ENCODE results near the gene PYCARD. TPM values are rescaled to one million over a fixed set of nuclear protein-coding genes. Genes with fewer than 3 reads are reported as not detected.

The PYCARD gene
- polyA plus RNA-seq, 1 experiment: 21.8 TPM

DNA sequence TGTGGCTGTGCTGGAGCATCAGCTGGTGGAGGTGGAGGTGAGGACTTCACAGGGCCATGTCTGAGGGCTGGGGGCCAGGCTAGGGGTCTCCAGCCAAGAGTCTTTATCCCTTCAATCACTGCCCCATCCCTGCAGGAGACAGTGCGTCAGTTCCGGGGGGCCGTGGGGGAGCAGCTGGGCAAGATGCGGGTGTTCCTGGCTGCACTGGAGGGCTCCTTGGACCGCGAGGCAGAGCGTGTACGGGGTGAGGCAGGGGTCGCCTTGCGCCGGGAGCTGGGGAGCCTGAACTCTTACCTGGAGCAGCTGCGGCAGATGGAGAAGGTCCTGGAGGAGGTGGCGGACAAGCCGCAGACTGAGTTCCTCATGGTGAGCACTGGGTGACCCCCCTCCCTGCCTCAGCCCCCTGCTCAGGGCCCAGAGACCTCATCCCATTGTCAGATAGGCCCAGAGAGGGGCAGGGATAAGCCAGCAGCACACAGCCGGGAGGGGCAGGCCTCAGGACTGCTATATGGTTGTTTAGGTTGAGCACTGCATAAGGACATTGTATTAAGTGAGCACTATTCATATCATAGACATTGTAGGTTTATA is 16.7 kb upstream of the PYCARD start:
- DNase-seq (ENCODE audit: low read depth, low spot score): no peak
- H3K27ac ChIP-seq (ENCODE audit: low read depth, low read length): no peak overlapping the region
- H3K9me3 ChIP-seq (ENCODE audit: control insufficient read depth, insufficient read depth, low read length): peaks cover 5% of the 10 kb centered on the region; the same call in 1 of the 2 replicates
- H3K27me3 ChIP-seq (ENCODE audit: control insufficient read depth, insufficient read depth, low read length): peaks cover 37% of the 10 kb centered on the region
- H3K4me3 ChIP-seq (ENCODE audit: low read depth, low read length): no peak overlapping the region
- CTCF ChIA-PET: no interaction called here
- POLR2A ChIA-PET: no interaction called here
- TF ChIP-seq, protein P1, sequence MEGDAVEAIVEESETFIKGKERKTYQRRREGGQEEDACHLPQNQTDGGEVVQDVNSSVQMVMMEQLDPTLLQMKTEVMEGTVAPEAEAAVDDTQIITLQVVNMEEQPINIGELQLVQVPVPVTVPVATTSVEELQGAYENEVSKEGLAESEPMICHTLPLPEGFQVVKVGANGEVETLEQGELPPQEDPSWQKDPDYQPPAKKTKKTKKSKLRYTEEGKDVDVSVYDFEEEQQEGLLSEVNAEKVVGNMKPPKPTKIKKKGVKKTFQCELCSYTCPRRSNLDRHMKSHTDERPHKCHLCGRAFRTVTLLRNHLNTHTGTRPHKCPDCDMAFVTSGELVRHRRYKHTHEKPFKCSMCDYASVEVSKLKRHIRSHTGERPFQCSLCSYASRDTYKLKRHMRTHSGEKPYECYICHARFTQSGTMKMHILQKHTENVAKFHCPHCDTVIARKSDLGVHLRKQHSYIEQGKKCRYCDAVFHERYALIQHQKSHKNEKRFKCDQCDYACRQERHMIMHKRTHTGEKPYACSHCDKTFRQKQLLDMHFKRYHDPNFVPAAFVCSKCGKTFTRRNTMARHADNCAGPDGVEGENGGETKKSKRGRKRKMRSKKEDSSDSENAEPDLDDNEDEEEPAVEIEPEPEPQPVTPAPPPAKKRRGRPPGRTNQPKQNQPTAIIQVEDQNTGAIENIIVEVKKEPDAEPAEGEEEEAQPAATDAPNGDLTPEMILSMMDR (IDR thresholded peaks at IDR 0.05; ENCODE audit: low read depth, low read length): no peak

DNA sequence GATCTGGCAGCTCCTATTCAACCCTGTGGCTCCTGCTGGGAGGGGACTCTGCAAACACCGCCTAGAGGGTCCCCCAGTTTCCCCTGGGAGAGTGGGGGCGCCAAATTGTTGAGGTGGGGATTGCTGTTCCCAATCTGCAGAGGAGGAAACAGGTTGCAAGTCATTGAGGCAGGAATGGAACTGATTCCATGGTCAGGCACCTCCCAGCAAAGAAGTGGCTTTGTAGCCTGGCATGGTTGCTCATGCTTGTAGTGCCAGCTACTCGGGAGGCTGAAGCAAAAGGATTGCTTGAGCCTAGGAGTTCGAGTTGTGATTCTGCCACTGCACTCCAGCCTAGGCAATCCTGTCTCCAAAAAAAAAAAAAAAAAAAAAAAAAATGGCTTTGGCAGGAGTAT is 14.6 kb upstream of the PYCARD start:
- ChIA-PET POLR2A (interaction anchor here (3.1 kb wide), 1 partner anchor 37 kb away, joined by 21 read pairs; the partner anchor contains the start of gene FUS), CTCF (interaction anchor here (0.9 kb wide), 1 partner anchor 651 kb away, joined by 3 read pairs; no protein-coding TSS in a partner anchor)
- Histone ChIP-seq H3K4me3 (ENCODE audit: low read depth, low read length) (no peak overlapping the region), H3K9me3 (ENCODE audit: control insufficient read depth, insufficient read depth, low read length) (peaks cover 5% of the 10 kb centered on the region; the same call in 1 of the 2 replicates), H3K27me3 (ENCODE audit: control insufficient read depth, insufficient read depth, low read length) (peaks cover 48% of the 10 kb centered on the region), H3K27ac (ENCODE audit: low read depth, low read length) (no peak overlapping the region)
- TF ChIP-seq, protein P1 (IDR thresholded peaks at IDR 0.05; ENCODE audit: low read depth, low read length): no peak
- DNase-seq (ENCODE audit: low read depth, low spot score): no peak

DNA sequence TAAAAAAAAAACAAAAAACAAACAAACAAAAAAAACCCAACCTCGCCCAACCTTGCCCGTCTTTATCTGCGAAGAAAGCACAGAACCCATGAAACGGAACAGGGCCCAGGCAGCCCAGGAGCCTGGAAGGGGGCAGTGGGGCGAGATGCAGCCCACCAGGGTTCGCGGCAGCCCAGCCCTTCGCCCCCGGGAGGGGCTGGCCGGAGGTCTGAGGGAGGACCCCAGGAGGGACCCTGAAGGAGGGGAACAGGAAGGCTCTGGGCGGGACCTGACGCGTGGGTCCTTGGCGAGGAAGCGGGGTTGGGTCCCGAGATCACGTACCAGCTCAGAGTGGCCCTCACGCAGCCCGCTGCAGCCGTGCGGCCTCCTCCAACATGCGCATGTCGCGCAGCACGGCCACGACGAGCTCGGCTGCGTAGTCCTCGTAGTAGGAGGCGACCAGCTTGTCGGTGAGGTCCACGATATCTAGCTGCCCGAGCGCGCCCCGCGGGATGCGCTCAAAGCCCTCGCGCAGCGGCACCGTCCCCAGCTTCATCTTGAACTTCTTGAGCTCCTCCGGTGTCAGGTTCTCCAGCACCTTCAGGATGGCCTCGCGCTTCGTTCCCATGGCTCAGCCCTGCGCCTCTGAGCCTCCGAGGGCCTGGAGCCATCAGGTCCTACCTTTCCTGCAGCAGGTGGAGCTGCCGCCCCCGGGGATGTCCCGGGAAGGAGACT is 14.0 kb upstream of the PYCARD start, which contains the start of gene PYDC1:
Gene PYDC1 (minus strand): TSS at position 714 of the 714 bp plus-strand sequence. CDS start 107 bp downstream, at position 607.
- H3K9me3 ChIP-seq (ENCODE audit: control insufficient read depth, insufficient read depth, low read length): peaks cover 5% of the 10 kb centered on the region; the same call in 1 of the 2 replicates
- no peak for DNase-seq (ENCODE audit: low read depth, low spot score)
- H3K4me3 ChIP-seq (ENCODE audit: low read depth, low read length): no peak within 1 kb of the TSS
- TF ChIP-seq, protein P1 (IDR thresholded peaks at IDR 0.05; ENCODE audit: low read depth, low read length): no peak
- ChIA-PET CTCF (interaction anchor here (0.6 to 0.9 kb wide), 3 partner anchors 221 to 652 kb away, joined by 3 to 5 read pairs (median 3); no protein-coding TSS in a partner anchor), POLR2A (interaction anchor here (3.1 kb wide), 1 partner anchor 36 kb away, joined by 21 read pairs; the partner anchor contains the start of gene FUS)
- H3K27me3 ChIP-seq (ENCODE audit: control insufficient read depth, insufficient read depth, low read length): peaks cover 50% of the 10 kb centered on the region
- H3K27ac ChIP-seq (ENCODE audit: low read depth, low read length): no peak within 1 kb of the TSS

DNA sequence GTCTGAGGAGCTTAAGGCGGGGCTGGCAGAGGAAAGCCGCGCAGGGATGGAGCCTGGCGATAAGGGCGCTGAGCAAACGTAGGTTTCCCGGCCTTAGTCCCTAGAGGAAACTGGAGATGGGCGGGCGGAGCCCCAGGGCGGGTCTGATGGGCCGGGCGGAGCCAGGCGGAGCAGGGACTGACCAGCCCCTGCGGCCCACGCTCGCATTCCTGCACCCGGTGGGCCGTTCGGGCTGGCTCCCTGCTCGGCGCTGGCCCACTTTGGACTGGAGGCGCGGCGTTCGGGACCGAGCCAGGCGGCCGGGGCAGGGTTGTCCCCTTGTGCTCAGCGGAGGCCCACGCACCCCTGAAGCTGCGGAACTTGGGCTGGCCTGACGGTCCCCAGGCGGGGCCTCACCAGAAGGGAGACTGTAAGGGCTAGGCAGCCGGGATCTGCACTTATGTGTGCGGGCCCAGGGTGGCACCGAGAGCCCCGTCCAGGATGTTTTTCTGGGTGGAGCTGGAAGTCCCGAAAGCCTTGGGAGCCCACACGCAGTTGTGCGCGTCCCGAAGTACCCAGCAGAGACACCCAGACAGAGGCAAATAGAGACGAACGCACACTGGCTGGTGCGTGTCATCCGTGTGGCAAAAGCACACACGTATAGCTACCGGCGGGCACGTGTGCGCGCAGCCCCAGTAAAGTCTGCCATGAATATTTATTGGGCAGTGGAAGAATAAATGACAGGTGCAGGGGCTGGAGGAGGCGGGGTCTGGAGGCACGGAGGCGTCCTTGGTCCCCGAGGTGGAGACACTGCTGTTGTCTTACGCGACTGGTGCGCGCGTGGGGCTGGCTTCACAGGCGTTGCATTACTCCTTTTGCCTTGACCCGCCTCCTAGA is 13.0 kb upstream of the PYCARD start:
- TF ChIP-seq, protein P1 (IDR thresholded peaks at IDR 0.05; ENCODE audit: low read depth, low read length): no peak
- Histone ChIP-seq H3K9me3 (ENCODE audit: control insufficient read depth, insufficient read depth, low read length) (peaks cover 5% of the 10 kb centered on the region; the same call in 1 of the 2 replicates), H3K27me3 (ENCODE audit: control insufficient read depth, insufficient read depth, low read length) (peaks cover 50% of the 10 kb centered on the region), H3K27ac (ENCODE audit: low read depth, low read length) (no peak overlapping the region), H3K4me3 (ENCODE audit: low read depth, low read length) (peak overlapping the region; percentile 59)
- POLR2A ChIA-PET: interaction anchor here (1.9 to 3.1 kb wide), 2 partner anchors 13 to 35 kb away, joined by 6 to 21 read pairs; partner anchors contain the start of genes FUS and PYCARD
- CTCF ChIA-PET: interaction anchor here (0.6 to 1.4 kb wide), 2 partner anchors 167 to 224 kb away, joined by 3 to 4 read pairs; no protein-coding TSS in a partner anchor
- DNase-seq (ENCODE audit: low read depth, low spot score): no peak
